GM18508 (cell line): ENCODE measurements around the gene GCHFR.

Experiments
- ATAC-seq: cut with Tn5 transposase; IDR thresholded peaks from one replicate; pipeline ENCODE4 v1.9.1; 2021; ENCODE audit warnings: moderate number of reproducible peaks; ENCODE audit not compliant: insufficient read depth, unreplicated experiment

The GCHFR gene

GRCh38 chr15:40775007-40775406, 11.1 kb downstream of the GCHFR start:
- no peak for ATAC-seq

DNA sequence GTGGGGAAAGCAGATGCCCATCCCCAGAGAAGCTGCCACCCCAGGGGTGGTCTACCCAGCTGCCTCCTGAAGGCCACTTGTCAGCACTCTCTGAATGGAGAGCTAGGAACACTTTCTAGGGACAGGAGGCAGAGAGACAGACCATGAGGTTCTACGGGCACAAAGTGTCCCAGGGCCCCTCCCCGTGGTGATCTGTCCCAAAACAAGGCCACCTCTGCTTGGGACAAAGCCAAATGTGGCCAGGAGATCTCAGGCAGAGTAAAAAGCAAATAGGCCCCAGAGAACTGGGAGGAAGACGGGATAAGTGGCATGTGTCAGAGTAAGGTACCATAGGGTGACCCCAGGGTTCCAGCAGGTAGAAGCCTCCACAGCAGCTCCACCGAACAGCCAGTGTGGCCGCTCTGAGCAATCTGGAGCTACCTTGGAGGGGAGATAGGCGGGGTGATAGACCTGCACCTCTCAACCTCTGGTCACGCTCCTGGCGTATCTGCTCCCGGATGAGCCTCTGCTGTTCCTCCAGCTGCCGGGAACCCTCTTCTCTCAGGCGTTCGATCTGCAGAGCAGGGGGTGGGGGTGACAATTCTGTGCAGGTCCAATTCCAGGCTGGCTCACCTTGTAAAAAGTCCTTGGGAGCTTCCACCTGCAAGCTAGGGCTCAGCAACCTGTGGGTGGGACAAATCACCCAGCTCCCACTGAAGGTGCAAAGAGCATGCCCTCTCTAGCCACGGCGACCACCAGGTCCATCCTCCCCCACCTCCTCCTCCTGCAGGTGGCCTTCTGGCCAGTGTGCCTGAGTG, 12.1 kb downstream of the GCHFR start:
- ATAC-seq, result no peak

GRCh38 chr15:40776537-40777141, 12.8 kb downstream of the GCHFR start:
- ATAC-seq, result no peak

GRCh38 chr15:40782609-40783227, 18.9 kb downstream of the GCHFR start:
- ATAC-seq, result no peak

DNA sequence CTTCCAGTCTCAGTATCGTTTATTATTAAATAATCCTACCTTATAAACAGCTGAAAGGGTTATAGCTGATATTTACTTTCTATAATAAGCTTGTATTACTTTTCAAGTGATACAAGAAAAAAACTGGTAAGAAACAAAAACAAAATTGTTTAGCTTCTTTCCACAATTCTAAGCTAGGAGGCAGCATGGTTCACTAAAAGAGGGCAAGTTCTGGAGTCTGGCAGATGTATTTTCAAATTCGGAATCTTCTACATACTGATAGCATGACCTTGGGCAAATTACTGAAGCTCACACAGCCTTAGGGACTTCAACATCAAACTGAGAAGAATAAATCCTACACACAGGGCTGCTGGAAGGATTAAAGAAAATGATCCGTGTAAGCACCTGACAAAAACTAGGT, 21.3 kb downstream of the GCHFR start:
- ATAC-seq, result no peak

DNA sequence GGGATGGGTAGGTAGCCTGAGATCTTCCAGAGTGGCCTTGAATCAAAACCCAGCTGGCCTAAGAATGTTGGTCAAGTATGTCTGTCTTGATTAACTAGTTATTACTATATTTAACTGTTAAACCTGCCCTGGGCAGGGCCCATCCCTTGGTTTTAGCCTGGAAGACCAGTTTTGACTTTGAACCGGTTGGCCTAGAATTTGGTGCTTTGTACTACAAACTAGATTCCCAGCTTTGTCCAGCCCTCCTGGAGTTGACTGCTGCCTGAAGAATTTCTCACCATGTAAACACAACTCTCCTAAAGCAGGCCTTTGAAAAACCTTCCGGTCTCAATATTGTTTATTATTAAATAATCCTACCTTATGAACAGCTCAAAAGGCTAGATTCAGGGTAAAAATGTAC, 21.9 kb downstream of the GCHFR start:
- no peak for ATAC-seq

DNA sequence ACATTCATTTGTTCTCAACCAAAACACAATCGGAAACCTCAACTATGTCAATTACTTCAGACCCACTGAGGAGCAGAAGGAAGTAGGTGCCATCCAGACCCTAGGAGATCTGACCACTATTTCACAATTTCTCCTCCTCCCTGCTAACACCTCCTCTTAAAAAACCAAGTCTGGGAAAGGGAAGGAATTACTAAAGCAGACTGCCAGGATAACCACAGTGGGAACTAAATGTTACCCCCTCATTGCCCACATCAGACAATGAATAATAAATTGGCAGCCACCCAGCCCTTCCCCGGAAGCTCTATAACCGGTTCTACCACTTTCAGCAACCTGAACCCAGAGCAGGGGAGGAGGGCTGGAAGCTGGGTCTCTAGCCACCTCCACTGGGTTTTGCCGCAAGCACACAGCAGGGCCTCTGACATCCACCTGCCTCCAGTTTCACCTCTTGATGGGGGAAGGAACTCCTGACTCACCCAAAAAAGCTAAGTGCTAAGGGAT, 23.5 kb downstream of the GCHFR start:
- ATAC-seq, result no peak

DNA sequence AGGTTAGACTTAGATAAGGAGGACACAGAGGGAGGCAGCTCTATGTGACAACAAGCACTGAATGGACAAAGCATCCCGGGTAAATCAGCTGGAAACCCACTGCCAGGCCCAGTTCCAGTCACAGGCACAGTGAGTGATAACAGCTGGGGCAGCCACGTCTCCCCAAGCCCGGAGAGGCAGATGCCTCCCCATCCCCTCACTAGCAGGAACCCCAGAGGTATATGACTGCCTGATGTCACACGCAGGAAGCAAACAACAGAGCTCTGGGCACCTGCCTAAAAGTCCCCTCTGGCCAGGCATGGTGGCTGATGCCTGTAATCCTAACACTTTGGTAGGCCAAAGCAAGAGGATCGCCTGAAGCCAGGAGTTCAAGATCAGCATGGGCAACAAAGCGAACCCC, 24.1 kb downstream of the GCHFR start:
- no peak for ATAC-seq

DNA sequence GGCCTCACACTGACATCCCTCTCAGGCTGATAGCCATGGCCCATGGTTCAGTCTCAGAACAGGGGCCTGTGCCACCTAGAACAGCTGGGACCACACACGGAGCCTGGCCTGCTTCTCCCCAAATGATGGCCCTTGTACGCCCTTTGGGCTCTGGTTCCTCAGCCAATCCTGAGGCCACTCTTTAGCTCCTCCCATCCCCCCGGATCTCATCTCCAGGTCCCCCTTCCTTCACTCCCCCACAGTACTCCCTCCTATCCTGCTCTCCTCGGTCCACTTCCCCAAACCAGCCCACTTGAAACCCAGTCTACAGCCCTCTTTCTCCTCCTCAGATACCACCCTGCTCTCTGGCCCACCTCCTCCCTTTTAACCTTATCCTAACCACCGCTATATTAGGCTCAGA, 25.3 kb downstream of the GCHFR start:
- no peak for ATAC-seq

GRCh38 chr15:40789999-40790398, 26.1 kb downstream of the GCHFR start:
- ATAC-seq, result no peak

DNA sequence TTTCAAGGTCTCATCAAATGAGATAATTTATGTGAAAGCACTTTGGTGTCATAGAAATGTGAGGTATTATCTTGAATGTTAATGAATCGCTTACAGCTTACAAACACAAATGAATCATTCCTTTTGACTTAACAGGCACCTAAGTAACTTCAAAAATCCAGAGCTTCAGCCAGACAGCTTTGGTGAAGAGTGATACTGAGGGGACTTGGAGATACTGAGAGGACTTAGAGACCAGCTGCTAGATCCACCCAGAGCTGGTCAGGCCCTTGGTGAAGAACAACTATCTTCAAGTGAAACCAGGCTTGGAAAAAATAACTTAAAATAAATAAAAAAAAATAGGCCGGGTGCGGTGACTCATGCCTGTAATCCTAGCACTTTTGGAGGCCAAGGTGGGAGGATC, 26.9 kb downstream of the GCHFR start:
- ATAC-seq, result no peak

DNA sequence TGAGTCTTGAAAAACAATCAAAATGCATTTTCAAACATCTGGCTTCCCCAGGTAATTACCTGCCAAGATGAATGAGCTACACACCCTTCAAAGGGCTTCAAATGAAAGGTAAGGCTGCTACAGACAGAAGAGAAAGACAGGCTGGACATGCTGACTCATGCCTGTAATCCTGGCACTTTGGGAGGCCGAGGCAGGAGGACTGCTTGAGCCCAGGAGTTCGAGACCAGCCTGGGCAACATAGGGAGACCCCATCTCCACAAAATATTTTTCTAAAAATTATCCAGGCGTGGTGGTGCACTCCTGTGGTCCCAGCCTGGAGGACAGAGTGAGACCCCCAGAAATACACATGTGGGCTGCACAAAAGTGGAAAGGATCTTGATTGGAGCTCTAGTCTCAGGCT, 28.5 kb downstream of the GCHFR start:
- ATAC-seq, result no peak

- no peak for ATAC-seq
Measured at GRCh38 chr15:40793216-40793989, 29.5 kb downstream of the GCHFR start.

GRCh38 chr15:40796041-40796440, 32.2 kb downstream of the GCHFR start:
- ATAC-seq, result no peak

DNA sequence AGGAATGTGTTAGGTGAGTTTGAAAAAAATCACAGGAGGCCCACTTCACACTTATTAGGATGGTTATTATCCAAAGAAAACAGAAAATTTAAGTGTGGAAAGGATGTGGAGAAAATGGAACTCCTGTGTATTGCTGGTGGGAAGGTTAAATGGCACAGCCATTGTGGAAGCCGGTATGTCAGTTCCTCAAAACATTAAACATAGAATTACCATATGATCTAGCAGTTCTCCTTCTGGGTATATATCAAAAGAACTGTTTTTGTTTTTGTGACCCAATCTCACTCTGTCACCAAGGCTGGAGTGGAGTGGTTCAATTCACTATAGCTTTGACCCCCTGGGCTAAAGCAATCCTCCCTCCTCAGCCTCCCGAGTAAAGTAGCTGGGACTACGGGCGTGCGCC, 32.6 kb downstream of the GCHFR start:
- ATAC-seq, result no peak

DNA sequence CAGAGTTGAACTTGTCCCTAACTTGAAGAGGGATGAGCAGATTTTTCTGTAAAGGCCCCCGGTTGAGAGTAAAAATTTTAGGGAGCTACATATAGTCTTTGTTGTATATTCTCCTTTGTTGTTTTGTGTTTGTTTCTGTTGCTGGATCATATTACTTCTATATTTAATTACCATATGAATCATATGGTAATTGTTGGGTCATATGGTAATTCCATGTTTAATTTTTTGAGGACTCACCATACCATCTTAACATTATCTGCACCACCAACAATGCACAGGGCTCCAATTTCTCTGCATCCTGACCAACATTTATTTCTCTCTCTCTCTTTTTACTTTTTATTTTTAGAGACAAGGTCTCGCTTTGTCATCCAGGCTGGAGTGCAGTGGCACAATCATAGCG, 35.7 kb downstream of the GCHFR start:
- ATAC-seq, result no peak

- ATAC-seq, result no peak
Measured at GRCh38 chr15:40803076-40803475, 39.2 kb downstream of the GCHFR start.

DNA sequence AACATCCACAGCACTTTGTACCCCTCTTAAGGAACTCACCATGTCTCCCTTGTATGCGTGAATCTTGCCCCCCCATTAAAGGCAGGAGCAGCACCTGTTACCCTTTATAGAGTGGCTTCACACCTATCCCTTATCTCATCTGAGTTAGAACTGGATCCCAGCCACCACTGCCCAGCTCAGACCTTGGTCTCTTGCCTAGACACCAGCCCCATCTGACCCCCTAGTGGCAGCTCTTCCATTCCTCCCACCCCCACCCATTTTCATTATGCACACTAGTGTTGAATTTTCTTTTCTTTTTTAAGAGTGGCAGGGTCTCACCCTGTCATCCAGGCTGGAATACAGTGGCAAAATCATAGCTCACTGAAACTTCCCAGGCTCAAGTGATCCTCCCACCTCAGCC, 39.8 kb downstream of the GCHFR start:
- no peak for ATAC-seq

DNA sequence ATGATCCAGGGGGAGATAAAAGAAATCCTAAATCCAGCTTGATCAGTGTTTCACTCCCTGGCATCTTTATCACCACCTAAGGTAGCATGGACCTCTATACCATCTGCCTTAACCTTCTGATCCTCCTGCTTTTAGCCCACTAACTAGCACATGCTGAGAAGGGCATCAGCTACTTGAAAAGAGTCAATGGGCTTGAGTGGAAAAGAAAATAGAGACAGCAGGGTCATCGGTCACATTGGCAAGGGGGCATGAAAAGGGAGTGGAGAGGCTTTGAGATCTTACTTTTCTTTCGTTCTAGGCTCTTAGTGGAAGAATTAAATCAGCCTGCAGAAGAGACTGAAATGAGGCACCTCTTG, 42.8 kb downstream of the GCHFR start:
- no peak for ATAC-seq

DNA sequence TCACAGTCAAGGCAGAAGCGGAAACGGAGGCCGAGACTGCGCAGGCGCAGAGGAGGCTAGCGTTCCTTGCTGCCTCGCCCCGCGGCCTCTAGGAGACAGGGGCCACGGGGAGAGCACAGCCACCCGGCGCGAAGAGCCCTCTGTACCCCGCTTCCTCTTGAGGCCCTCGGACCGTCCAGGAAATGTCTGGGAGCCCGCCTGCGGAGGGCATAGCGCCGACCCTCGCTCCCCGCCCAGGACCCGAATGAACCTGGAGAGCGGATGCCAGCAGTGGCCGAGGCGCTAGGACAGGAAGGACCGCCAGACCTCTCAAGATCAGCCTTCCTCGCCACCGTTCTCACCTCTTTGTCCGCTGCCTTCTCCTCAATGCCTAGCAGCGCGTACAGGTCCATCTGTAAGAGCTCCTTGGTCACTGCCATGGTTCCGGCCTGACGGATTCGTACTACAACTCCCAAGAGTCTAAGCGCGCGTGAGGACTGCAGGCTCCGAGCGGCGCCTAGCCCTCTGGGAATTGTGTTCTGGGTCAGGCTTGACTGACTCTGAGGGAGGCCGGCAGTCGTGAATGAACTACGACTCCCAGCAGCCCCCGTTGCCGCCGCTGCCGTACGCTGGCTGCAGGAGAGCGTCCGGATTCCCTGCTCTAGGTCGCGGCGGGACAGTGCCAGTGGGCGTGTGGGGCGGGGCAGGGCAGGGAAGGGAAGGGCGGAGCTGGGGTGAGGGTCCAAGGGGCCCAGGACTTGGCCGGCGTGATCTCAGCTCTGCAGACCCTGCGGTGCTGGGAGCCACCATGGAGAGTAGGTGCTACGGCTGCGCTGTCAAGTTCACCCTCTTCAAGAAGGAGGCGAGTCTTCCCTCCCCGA, 43.4 kb downstream of the GCHFR start, which contains the start of the genes DNAJC17 and ZFYVE19:
TSS of gene DNAJC17 (minus strand) at position 446 of the 860 bp plus-strand sequence. CDS start at position 419, 27 bp downstream.
TSS of gene ZFYVE19 (plus strand) at position 62 of the 860 bp plus-strand sequence. CDS start at position 563, 501 bp downstream.
- peak; percentile 91 for ATAC-seq
